Brain microvascular endothelial cell (primary cell): ENCODE measurements around the gene MTA3.

Experiments used
- DNase-seq: peaks from one replicate; pipeline ENCODE4 v3.0.0-alpha.2; 2020
- H3K27ac ChIP-seq: fragments of 250-450 bp; sonication (Bioruptor Pico); 2 replicates; pipeline ENCODE4 v1.5.1; 2020; ENCODE audit warnings: mild to moderate bottlenecking, moderate library complexity
- H3K27me3 ChIP-seq: fragments of 250-450 bp; sonication (Bioruptor Pico); replicated peaks from 2 replicates; pipeline ENCODE4 v1.5.1; 2020; ENCODE audit warnings: mild to moderate bottlenecking
- H3K36me3 ChIP-seq: fragments of 250-450 bp; sonication (Bioruptor Pico); replicated peaks from 2 replicates; pipeline ENCODE4 v1.5.1; 2020; ENCODE audit warnings: mild to moderate bottlenecking
- H3K4me3 ChIP-seq: 2 replicates; pipeline ENCODE4 v1.5.1; 2011; ENCODE audit warnings: low read depth, mild to moderate bottlenecking, control low read depth, low read length, moderate library complexity
- CTCF ChIP-seq: IDR thresholded peaks from 2 replicates; pipeline ENCODE4 v1.5.1; 2011; ENCODE audit warnings: low read depth, mild to moderate bottlenecking, moderate library complexity, low read length, control low read depth, inconsistent platforms; ENCODE audit errors: missing control alignments
- in situ Hi-C: cut with HindIII; loops from 2 replicates; pipeline ENCODE4 v1.10.0; 2017; ENCODE audit warnings: low sequenced_read_pairs, low pct_ligation_motif_present

MTA3 gene

GRCh38 chr2:42673989-42674579 lies 105.7 kb downstream of the MTA3 start:
- in situ Hi-C loops, result no loop called here
- no peak for TF ChIP-seq CTCF

DNA sequence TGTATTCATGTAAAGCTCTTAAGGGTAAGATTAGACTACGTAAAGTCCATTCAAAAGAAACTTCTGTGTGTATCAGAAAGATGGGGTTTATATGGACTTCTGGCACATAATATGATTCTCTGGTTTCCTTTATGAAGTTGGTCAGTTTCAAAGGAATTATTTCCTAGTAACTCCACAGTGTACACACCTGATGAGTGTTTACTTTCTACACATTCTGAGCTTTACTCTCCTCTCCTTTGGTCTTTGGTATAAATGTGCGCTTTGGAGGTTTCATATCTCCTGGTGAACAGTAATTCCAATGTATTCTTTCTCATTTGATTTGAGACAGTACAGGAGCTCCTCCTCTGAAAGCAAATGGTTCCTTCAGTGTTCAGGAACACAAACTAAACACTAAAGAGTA lies 107.4 kb downstream of the MTA3 start:
- in situ Hi-C loops, result no loop called here
- no peak for DNase-seq
- no peaks in the 10 kb centered on the region for H3K36me3 ChIP-seq
- no peak for TF ChIP-seq CTCF
- H3K27me3 ChIP-seq, result no peaks in the 10 kb centered on the region
- no peak overlapping the region for H3K27ac ChIP-seq
- no peak overlapping the region for H3K4me3 ChIP-seq

More at GRCh38 chr2:42673989-42674579, 105.7 kb downstream of the MTA3 start:
- no peak overlapping the region for H3K27ac ChIP-seq
- DNase-seq, result no peak
- no peak overlapping the region for H3K4me3 ChIP-seq
- no peaks in the 10 kb centered on the region for H3K27me3 ChIP-seq
- H3K36me3 ChIP-seq, result no peaks in the 10 kb centered on the region

DNA sequence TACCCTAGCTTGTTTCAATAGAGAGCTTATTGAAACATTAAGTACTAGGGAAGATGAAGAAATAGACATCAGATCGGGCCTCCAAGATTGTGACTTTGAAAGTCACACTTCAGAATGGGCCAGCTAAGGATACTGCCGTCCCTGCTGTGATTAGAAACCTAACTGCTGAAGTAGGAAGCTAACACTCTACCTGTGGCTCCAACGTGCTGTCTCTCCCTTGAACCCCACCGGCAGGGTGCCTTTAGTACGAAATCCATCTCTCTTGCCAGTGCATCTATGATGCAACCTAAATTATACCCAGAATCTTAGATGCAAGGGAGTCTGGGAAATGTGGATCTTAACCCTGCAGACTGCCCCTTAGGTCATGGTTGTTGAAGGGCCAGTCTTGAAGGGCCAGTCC lies 116.9 kb downstream of the MTA3 start:
- in situ Hi-C loops, result no loop called here
- Histone ChIP-seq H3K36me3 (no peaks in the 10 kb centered on the region), H3K27ac (no peak overlapping the region), H3K27me3 (no peaks in the 10 kb centered on the region), H3K4me3 (no peak overlapping the region)
- no peak for DNase-seq
- no peak for TF ChIP-seq CTCF

GRCh38 chr2:42693013-42693615 lies 124.7 kb downstream of the MTA3 start:
- Histone ChIP-seq H3K27me3 (no peaks in the 10 kb centered on the region), H3K4me3 (no peak overlapping the region), H3K36me3 (no peaks in the 10 kb centered on the region), H3K27ac (no peak overlapping the region)
- no peak for DNase-seq
- no peak for TF ChIP-seq CTCF
- in situ Hi-C loops, result no loop called here

DNA sequence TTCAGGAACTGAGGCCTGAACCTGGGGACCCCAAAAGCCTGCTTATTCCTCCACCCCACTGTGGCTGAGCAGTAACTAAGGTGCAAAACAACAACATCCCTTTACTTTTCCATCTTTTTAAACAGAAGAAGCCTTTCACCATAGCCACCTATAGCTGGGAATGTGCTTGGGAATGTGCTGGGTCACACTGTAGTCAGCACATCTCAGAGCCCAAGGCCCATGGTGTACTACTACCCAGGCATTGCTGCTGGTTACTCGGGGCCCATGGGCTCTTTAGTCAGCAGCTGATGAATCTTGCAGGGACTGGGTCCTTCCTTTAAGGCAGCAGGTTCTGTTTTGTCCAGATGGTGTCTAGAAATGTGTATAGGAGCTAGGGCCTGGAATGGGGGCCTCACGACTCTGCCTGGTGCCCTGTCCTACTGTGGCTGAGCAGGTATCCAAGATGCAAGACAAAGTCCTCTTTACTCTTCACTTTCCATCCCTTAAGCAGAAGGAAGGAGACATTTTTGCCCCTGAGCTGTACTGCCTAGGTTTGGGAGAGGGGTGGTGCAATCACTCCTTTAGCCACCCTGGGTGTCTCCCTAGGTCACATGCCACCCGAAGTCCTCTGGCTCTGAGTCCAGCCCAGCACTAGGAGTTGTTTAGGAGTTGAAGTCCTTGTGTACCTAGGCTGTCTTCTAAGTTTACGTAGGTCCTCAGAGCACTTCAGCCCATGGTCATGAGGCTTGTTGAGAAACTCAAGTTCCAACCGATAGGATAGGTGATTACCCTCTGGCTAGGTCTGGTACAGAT lies 125.5 kb downstream of the MTA3 start:
- no peak overlapping the region for H3K27ac ChIP-seq

More for the DNA sequence above, 125.5 kb downstream of the MTA3 start:
- Histone ChIP-seq H3K27me3 (no peaks in the 10 kb centered on the region), H3K36me3 (no peaks in the 10 kb centered on the region), H3K4me3 (no peak overlapping the region)
- DNase-seq, result no peak
- no peak for TF ChIP-seq CTCF
- in situ Hi-C loops, result no loop called here
